ENCODE measurements around the gene GAMT. TPM values are rescaled to one million over a fixed set of nuclear protein-coding genes. Genes with fewer than 3 reads are reported as not detected.

The GAMT gene
- total RNA-seq, 1 experiment from 2014 or later, result 15.2 TPM

DNA sequence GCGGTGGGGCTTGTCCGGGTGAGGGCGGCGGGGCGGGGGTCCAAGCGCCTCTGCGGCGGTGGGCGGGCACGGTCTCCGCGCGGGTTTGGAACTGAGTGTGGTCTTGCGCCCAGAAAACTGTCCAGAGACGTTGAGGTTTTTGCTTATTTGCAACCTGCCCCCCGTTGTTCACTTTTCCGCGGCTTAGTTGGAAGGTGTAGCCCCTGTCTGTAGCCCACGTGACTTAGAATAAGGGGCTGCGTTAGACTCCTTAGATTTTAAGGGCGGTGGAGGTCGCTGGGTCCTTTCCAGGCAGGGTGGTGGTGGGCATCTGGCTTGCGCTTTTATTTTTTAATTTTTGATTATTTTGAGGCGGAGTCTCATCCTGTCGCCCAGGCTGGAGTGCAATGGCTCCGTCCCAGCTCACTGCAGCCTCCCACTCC is 37.6 kb upstream of the GAMT start:
- no peak for DNase-seq
- H3K4me1 ChIP-seq, result peaks cover 3% of the 10 kb centered on the region; the same call in 1 of the 2 replicates
- peak overlapping the region; percentile 90 for H3K4me3 ChIP-seq
- H3K27me3 ChIP-seq, result no peaks in the 10 kb centered on the region
- no peaks in the 10 kb centered on the region for H3K9me3 ChIP-seq (replicated peaks)
- peak overlapping the region; percentile 93 for H3K27ac ChIP-seq
- H3K36me3 ChIP-seq, result peaks cover 50% of the 10 kb centered on the region

DNA sequence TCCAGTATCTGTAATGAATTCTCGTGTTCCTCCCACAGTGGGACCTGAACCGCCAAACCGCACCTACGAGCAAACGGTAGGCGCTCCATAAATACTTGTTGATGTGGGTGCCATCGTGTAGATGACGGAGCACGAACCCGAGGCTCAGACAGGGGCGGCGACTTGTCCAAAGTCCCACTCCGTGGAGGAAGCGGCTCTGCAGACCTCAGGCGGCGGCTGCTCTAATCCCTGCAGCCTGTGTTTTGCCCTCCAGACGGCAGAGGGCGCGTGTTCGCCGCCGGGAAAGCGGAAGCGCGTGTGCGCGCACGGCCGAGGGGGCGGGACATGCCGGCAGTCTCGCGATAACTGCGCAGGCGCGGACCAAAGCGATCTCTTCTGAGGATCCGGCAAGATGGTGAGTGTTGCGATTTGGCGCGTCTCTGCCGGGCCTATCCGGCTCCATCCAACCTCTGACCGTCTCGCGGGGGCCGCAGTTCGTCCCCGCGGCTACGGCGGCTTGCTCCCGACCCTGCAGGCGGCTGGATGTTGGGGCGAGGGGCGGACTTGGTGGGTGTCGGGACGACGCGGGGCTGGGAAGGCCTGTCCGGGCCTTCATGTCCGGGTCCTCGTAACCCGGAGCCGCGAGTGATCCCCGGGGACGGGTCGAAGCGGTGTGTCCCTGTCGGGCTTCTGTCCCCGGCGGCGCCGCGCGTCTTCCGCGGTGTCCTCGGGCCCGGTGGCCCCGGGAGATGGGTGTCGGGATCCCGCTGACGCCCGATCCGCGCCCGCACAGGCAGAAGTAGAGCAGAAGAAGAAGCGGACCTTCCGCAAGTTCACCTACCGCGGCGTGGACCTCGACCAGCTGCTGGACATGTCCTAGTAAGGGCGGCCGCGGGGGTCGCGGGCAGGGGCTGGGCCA is 36.9 kb upstream of the GAMT start, which contains the start of gene RPS15:
Gene RPS15, plus strand, starts transcription at position 362 of the 898 bp plus-strand sequence. Its CDS starts 30 bp downstream, at position 392.
- peak within 1 kb of the TSS; percentile 90 for H3K4me3 ChIP-seq
- H3K27me3 ChIP-seq, result no peaks in the 10 kb centered on the region
- H3K36me3 ChIP-seq, result peaks cover 53% of the 10 kb centered on the region
- peak; percentile 94 for DNase-seq
- H3K4me1 ChIP-seq, result peaks cover 3% of the 10 kb centered on the region; the same call in 1 of the 2 replicates
- H3K9me3 ChIP-seq (replicated peaks), result no peaks in the 10 kb centered on the region
- H3K27ac ChIP-seq, result peak within 1 kb of the TSS; percentile 93

DNA sequence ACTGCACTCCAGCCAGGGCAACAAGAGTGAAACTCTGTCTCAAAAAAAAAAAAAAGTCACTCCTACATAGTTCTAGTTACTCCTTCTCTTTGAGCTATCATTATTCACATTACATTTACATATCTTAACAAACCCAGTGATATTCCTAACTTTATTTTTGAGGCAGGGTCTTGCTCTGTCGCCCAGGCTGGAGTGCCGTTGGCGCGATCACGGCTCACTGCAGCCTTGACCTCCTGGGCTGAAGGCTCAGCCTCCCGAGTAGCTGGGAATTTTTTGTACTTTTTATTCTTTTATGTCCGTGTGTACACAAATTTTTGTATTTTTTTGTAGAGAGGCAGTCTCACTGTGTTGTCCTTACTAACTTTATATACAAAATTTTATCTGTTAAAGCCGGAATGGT is 36.3 kb upstream of the GAMT start:
- peak overlapping the region; percentile 90 for H3K4me3 ChIP-seq
- H3K36me3 ChIP-seq, result peaks cover 54% of the 10 kb centered on the region
- H3K4me1 ChIP-seq, result peaks cover 3% of the 10 kb centered on the region; the same call in 1 of the 2 replicates
- DNase-seq, result no peak
- H3K27me3 ChIP-seq, result no peaks in the 10 kb centered on the region
- H3K9me3 ChIP-seq (replicated peaks), result no peaks in the 10 kb centered on the region
- no peak overlapping the region for H3K27ac ChIP-seq

DNA sequence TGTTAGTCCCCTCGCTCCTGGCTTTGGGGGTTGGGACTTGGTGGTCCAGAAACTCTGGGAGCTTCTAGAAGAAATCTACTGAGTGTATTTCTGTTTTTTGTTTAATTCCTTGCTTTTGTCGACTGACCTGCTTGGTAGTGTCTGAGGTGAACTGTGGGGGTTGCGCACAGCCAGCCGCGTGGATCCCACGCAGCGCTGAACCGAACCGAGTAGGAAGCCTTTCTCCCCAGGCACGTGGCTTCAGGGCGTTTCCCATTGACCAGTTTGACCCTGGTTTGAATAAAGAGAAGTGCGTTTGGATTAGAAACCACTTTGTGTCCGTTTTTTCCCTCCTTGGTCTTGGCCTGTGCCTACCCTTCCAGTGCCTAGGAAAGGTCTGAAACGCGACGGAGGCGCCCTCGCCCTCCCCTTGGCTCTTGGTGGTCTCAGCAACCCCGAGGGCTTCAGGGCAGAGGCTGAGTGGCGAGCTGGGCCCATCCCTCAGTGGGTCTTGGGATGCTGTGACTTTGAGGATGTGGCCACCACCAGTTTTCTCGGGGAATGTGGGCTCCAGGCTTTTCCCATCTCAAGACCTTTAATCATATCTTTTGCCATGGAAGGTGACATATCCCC is 34.1 kb upstream of the GAMT start:
- Histone ChIP-seq H3K36me3 (peaks cover 47% of the 10 kb centered on the region), H3K4me3 (no peak overlapping the region), H3K27me3 (no peaks in the 10 kb centered on the region), H3K27ac (no peak overlapping the region), H3K9me3 (replicated peaks) (no peaks in the 10 kb centered on the region), H3K4me1 (peaks cover 3% of the 10 kb centered on the region; the same call in 1 of the 2 replicates)
- DNase-seq, result no peak

DNA sequence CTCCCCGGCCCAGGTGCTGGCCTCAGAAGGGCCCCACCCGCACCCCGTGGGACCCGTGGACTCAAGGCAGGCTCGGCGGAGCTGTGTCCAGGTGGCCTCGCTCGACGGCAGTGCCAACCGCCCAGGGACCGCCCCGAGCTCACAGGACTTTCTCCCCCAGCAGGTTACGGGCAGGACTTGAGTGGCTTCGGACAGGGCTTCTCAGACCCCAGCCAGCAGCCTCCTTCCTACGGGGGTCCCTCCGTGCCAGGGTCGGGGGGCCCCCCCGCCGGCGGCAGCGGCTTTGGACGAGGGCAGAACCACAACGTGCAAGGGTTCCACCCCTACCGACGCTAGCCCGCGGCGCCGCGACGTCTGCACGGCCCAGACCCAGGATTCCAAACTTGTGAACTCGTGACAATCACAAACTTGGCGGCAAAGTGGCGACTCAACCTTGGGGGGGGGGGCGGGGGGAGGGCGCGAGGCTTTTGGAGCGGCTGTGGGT is 33.3 kb upstream of the GAMT start:
- peaks cover 45% of the 10 kb centered on the region for H3K36me3 ChIP-seq
- H3K27me3 ChIP-seq, result no peaks in the 10 kb centered on the region
- H3K9me3 ChIP-seq (replicated peaks), result no peaks in the 10 kb centered on the region
- no peak for DNase-seq
- no peak overlapping the region for H3K4me3 ChIP-seq
- H3K4me1 ChIP-seq, result peaks cover 3% of the 10 kb centered on the region; the same call in 1 of the 2 replicates
- no peak overlapping the region for H3K27ac ChIP-seq

DNA sequence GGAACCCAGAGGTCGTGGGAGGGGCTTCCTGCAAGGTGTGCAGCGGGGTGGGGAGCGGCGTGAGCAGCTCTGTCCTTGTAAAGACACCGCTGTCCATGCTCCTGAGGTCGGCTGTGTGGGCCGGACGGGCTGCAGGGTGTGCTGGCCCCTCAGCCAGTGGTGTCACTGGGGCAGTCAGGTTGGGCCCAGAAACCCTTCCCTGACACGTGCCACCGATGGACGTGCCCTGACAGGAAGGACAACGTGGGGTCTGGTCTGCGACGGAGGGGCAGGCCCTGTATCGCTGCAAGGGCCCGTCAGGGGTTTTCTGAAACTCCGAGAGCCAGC is 32.7 kb upstream of the GAMT start:
- no peaks in the 10 kb centered on the region for H3K4me1 ChIP-seq
- no peak overlapping the region for H3K4me3 ChIP-seq
- H3K36me3 ChIP-seq, result peaks cover 45% of the 10 kb centered on the region
- no peaks in the 10 kb centered on the region for H3K9me3 ChIP-seq (replicated peaks)
- no peaks in the 10 kb centered on the region for H3K27me3 ChIP-seq
- no peak for DNase-seq
- no peak overlapping the region for H3K27ac ChIP-seq

DNA sequence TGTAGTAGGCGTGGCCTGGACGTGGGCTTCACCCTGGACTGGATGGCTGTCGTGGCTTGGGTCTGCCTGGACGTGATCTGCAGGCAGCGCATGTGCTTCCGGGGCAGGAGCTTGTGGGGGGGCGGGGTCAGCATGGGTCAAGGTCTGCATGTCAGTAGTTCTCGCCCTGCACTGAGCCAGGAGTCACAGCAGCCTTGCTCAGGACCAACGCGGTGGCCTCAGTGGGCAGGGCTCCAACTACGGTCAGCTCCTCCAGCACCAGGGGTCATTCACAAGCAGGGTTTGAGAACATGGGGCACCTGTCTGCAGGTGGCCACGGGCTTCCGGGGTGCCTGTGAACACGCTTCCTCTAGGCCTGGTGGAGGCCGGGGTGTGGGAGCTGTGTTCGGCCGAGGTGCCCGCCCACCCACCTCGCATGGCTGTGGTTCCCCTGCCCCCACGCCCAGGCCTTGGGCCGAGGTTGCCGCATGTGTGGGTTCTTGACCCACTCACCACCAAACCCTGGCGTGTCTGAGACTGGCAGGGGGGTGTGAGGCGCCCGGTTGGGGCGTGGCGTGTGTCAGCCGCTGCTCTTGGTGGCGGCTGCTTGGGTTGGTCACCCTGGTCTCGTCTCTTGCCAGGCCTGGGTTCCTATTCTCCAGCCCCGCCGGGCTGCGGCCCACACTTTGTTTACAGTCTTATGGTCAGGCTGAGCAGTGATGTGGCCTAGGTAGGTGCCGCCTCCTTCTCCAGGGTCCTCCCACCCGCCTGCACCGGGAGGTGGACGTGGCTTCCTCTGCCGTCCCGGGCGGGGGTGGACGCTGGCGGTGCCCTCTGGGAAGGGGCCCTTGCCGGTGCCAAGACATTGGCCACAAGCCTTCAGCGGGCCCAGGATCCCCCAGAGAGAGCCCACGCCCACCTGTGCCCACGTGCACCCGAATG is 32.0 kb upstream of the GAMT start:
- Histone ChIP-seq H3K9me3 (replicated peaks) (no peaks in the 10 kb centered on the region), H3K27ac (no peak overlapping the region), H3K27me3 (no peaks in the 10 kb centered on the region), H3K36me3 (peaks cover 44% of the 10 kb centered on the region), H3K4me1 (no peaks in the 10 kb centered on the region), H3K4me3 (no peak overlapping the region)
- no peak for DNase-seq

DNA sequence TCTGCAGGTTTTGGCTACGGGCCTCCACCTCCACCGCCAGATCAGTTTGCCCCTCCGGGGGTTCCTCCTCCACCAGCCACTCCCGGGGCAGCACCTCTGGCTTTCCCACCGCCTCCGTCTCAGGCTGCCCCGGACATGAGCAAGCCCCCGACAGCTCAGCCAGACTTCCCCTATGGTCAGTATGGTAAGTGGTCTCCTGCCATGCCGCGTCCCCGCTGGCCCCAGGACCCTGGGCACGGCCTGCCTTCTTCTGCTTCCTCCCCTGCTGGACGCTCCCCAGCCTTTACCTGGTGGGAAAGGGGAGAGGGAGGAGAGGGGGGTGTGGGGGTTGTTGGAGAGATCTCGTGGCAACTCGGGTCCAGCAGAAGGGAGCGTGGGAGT is 31.2 kb upstream of the GAMT start:
- H3K27me3 ChIP-seq, result no peaks in the 10 kb centered on the region
- no peaks in the 10 kb centered on the region for H3K9me3 ChIP-seq (replicated peaks)
- H3K36me3 ChIP-seq, result peaks cover 48% of the 10 kb centered on the region
- no peak for DNase-seq
- no peak overlapping the region for H3K27ac ChIP-seq
- no peaks in the 10 kb centered on the region for H3K4me1 ChIP-seq
- no peak overlapping the region for H3K4me3 ChIP-seq

DNA sequence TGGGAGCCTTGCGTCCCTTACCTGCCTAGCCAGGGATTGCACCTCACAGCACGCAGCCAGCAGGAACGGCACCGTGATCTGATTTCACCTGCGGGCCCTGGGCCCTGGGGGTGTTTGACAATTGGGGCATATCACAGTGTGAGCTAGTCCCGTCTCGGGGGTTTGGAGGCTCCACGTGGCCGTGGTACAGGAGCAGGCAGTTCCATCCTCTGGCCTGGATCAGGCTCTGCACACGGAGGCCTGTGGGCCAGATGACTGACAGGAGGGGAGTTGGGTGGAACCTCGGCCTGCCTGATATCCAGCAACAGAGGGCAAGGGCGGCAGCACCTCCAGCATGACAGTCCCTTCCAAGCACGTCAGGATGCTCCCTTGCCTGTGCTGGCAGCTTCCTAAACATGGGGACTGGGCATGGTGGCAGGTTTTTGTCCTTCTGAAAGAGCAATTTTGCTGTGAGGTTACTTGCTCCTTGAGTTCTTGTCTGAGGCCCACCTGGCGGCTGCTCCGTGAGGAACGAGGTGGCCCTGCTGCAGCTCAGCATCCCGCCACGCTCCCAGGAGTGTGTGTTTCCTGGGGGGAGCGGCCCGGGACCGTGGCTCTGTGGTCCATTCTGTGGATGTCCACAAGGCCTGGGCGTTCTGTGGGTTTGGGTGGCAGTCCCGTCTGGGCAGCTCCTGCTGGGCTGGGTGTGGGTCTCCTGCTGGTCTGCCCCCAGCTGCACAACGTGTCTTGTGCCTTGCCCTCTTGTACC is 30.6 kb upstream of the GAMT start:
- Histone ChIP-seq H3K4me3 (no peak overlapping the region), H3K9me3 (replicated peaks) (no peaks in the 10 kb centered on the region), H3K27ac (no peak overlapping the region), H3K4me1 (no peaks in the 10 kb centered on the region), H3K27me3 (no peaks in the 10 kb centered on the region), H3K36me3 (peaks cover 48% of the 10 kb centered on the region)
- no peak for DNase-seq

DNA sequence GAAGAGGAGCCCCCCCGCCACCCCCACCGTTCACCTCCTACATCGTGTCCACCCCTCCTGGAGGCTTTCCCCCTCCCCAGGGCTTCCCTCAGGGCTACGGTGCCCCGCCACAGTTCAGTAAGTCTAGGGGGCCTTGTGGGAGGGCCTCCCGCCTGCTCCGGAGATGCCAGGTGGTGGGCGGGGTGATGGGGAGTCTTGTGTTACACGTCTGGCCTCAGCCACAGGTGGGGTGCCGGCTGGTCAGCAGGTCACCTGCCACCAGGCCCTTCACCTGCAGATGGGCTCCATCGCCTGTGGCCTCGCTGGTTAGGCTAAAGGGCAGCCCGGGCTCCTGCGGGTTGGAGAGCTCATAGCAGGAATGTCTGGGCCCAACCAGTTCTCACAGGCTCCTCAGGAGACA is 28.9 kb upstream of the GAMT start:
- Histone ChIP-seq H3K4me3 (no peak overlapping the region), H3K4me1 (no peaks in the 10 kb centered on the region), H3K27me3 (no peaks in the 10 kb centered on the region), H3K27ac (no peak overlapping the region), H3K9me3 (replicated peaks) (no peaks in the 10 kb centered on the region), H3K36me3 (peaks cover 61% of the 10 kb centered on the region)
- no peak for DNase-seq

DNA sequence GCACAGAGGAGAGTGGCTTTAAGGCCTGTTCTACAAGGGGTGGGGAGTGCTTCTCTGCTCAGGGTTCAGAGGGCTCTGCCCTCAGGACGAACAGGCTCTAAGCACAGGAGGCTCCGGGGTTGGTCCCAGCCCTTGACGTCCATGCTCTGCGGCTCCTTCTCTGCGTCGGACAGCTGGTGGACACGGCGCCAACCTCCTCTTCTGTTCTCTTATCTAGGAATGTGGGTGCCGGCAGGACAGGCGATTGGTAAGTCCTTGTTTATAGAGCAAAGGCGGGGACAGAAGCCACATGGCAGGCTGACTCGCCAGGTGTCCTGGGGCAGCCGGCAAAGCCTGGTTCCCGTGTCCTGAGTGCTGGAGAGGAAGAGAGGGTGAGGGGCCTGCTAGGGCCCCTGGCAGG is 28.4 kb upstream of the GAMT start:
- H3K27ac ChIP-seq, result no peak overlapping the region
- DNase-seq, result no peak
- no peaks in the 10 kb centered on the region for H3K27me3 ChIP-seq
- H3K36me3 ChIP-seq, result peaks cover 66% of the 10 kb centered on the region
- H3K4me1 ChIP-seq, result no peaks in the 10 kb centered on the region
- H3K4me3 ChIP-seq, result no peak overlapping the region
- H3K9me3 ChIP-seq (replicated peaks), result no peaks in the 10 kb centered on the region

DNA sequence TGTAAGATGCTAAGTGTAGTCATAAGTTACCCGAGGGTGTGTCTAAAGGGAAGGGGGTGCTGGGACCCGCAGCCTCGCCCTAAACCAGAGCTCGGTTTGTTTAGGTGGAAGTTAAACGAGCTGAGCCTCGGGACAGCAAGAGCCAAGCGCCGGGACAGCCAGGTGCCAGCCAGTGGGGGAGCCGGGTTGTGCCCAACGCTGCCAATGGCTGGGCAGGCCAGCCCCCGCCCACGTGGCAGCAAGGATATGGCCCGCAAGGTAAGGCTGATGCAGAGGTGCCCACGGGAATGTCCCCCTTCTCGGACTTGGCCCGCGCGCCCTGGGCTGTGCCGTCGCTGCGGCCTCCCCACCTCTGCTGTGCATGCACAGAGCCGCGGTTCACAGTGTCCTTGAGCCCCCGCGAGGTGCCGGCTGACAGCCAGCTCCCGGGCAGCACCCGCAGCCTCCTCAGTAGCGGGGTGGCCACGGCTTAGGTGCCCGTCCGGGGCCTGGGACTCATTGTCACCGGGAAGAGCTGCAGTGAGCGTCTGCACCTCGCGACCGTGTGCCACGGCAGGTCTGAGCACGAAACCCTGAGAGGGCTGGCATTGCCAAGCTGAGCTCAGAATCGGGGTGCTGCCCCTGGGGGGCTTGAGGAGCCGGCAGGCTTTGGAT is 27.5 kb upstream of the GAMT start:
- H3K36me3 ChIP-seq, result peaks cover 66% of the 10 kb centered on the region

DNA sequence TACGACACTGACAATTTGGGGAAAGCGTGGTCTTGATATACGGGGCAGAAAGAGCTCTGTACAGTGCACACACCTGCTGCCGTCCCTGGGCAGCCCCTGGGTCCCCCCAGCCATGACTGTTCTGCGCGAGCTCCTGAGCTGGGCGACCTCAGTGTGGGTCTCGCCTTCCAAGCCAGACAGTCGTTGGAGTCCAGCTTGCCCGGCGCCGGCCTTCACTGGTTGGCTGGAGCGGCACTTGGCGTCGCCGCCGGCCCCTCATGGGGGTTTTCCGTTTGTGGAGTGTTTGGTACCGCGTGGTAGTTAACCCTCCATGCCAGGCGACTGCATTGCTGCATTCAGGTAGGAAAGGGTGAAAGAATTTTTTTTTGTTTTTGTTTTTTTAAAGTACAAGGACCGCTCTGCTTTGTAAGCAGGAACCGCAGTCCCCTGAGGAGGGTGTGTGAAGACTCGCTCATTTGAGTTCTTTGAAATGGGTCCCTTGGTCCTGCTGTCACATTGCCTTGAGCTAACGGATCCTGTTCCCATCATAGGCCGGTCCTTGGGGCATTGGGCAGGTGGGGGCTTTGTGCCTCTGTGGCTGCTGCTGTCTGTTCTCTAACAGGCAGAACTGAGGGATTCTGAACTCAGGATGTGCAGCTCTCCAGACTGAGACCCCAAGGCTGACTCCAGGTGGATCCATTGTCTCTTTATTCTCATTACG is 26.0 kb upstream of the GAMT start:
- Histone ChIP-seq H3K36me3 (peaks cover 65% of the 10 kb centered on the region), H3K4me1 (no peaks in the 10 kb centered on the region), H3K27ac (no peak overlapping the region), H3K4me3 (no peak overlapping the region), H3K27me3 (no peaks in the 10 kb centered on the region), H3K9me3 (replicated peaks) (no peaks in the 10 kb centered on the region)
- no peak for DNase-seq

More for the DNA sequence above, 27.5 kb upstream of the GAMT start:
- Histone ChIP-seq H3K4me3 (no peak overlapping the region), H3K27me3 (no peaks in the 10 kb centered on the region), H3K27ac (no peak overlapping the region), H3K4me1 (no peaks in the 10 kb centered on the region), H3K9me3 (replicated peaks) (no peaks in the 10 kb centered on the region)
- no peak for DNase-seq
